Gastrocnemius medialis (tissue), 4 donors: ENCODE results near the gene SLC5A4. TPM values are rescaled to one million over a fixed set of nuclear protein-coding genes. Genes with fewer than 3 reads are reported as not detected.

Experiments
- ATAC-seq, 2 donors: fragments of 150-250 bp; one replicate each; pipeline ENCODE4 v1.9.1; 2016
- DNase-seq, 2 donors: peaks; one replicate each; pipeline ENCODE4 v3.0.0-alpha.2; 2019
- H3K27ac ChIP-seq, 4 donors: fragments of 200-600 bp; sonication (generic); 1 replicate in 1 of 4; 2 replicates in 3 of 4; pipeline ENCODE4 v1.5.1; 2016 to 2018; ENCODE audit warnings: mild to moderate bottlenecking in 2 of 4, moderate library complexity in 1 of 4
- H3K27me3 ChIP-seq, 3 donors: fragments of 200-600 bp; sonication (generic) in 2 of 3; 1 replicate in 1 of 3; 2 replicates in 2 of 3; pipeline versions ENCODE4 v1.5.1 to v1.6.0; 2016 to 2019; ENCODE audit warnings: mild to moderate bottlenecking in 1 of 3, moderate library complexity in 1 of 3
- H3K36me3 ChIP-seq, 2 donors: fragments of 200-600 bp; sonication (generic) in 1 of 2; one replicate each; pipeline ENCODE4 v1.5.1; 2017 to 2018
- H3K4me1 ChIP-seq, 2 donors: fragments of 200-600 bp; sonication (generic) in 1 of 2; one replicate each; pipeline ENCODE4 v1.5.1; 2016 to 2017; ENCODE audit warnings: mild to moderate bottlenecking in 2 of 2
- H3K4me3 ChIP-seq, 4 donors: fragments of 200-600 bp; sonication (generic) in 3 of 4; 1 replicate in 1 of 4; 2 replicates in 3 of 4; pipeline ENCODE4 v1.5.1; 2016 to 2019; ENCODE audit warnings: mild to moderate bottlenecking in 2 of 4
- H3K9me3 ChIP-seq, 3 donors: fragments of 200-600 bp; sonication (generic) in 2 of 3; 1 replicate in 1 of 3; 2 replicates in 2 of 3; pipeline ENCODE4 v1.5.1; 2016 to 2019
- CTCF ChIP-seq, 5 experiments: fragments of 450-650 bp in 3 of 5; fragments of 200-600 bp in 2 of 5; sonication (generic) in 2 of 5; IDR thresholded peaks in 4 of 5; conservative IDR thresholded peaks in 1 of 5; 1 replicate in 4 of 5; 2 replicates in 1 of 5; pipeline ENCODE4 v1.5.1; 2016 to 2019; ENCODE audit warnings: antibody characterized with exemption in 5 of 5, mild to moderate bottlenecking in 3 of 5, moderate library complexity in 3 of 5
- POLR2A ChIP-seq, 2 donors: fragments of 450-650 bp; IDR thresholded peaks; one replicate each; pipeline ENCODE4 v1.6.1; 2017; ENCODE audit warnings: antibody characterized with exemption in 2 of 2, mild to moderate bottlenecking in 2 of 2, moderate library complexity in 2 of 2
- in situ Hi-C, 4 donors: fragments of 200-750 bp; cut with MboI; loops; one replicate each; pipeline versions ENCODE4 v1.15.0 to v1.8.0; 2017; ENCODE audit warnings: low sequenced_read_pairs in 4 of 4
- intact Hi-C: fragments of 100-400 bp; cut with DNase I; formaldehyde crosslinking; loops from one replicate; pipeline ENCODE4 v1.15.1; 2023; ENCODE audit warnings: low total_unique reads
- total RNA-seq, 4 donors: library from RNA; depleted of rRNA; stranded (reverse); fragments of >200 nt; gene quantifications; one replicate each; pipeline versions ENCODE4 v1.1.0 to v1.2.3, GENCODE V29; 2016

The SLC5A4 gene
- total RNA-seq, 4 donors from 2014 or later = 0.18 TPM; not detected in 3

- no peaks in the 10 kb centered on the region for H3K9me3 ChIP-seq
- no peak for TF ChIP-seq POLR2A (IDR thresholded peaks at IDR 0.05)
- no peak for TF ChIP-seq CTCF (IDR thresholded peaks at IDR 0.05 in 4 of 5, conservative IDR thresholded peaks at IDR 0.05 in 1 of 5)
- no peak overlapping the region for H3K4me3 ChIP-seq
- in situ Hi-C loops = loop anchor here in 3 of 4 donors (10.0 to 25.0 kb wide), 3 partner anchors 157 to 277 kb away; no protein-coding TSS in a partner anchor
- H3K27ac ChIP-seq = no peak overlapping the region
- intact Hi-C loops = no loop called here
- no peaks in the 10 kb centered on the region for H3K36me3 ChIP-seq
- ATAC-seq = no peak
- DNase-seq = no peak
- peaks cover 3 to 4% of the 10 kb centered on the region in 2 donors for H3K4me1 ChIP-seq
- H3K27me3 ChIP-seq = no peaks in the 10 kb centered on the region
Observed at GRCh38 chr22:32261306-32261705, 6.2 kb upstream of the SLC5A4 start.

- Histone ChIP-seq H3K36me3 (no peaks in the 10 kb centered on the region), H3K4me3 (no peak overlapping the region), H3K9me3 (no peaks in the 10 kb centered on the region), H3K4me1 (no peaks in the 10 kb centered on the region), H3K27ac (no peak overlapping the region), H3K27me3 (no peaks in the 10 kb centered on the region)
- TF ChIP-seq CTCF (IDR thresholded peaks at IDR 0.05 in 4 of 5, conservative IDR thresholded peaks at IDR 0.05 in 1 of 5) (no peak), POLR2A (IDR thresholded peaks at IDR 0.05) (no peak)
- DNase-seq (no peak), ATAC-seq (no peak)
- intact Hi-C loops = no loop called here
- in situ Hi-C loops = loop anchor here in 2 of 4 donors (5.0 to 25.0 kb wide), 2 partner anchors 271 kb away; no protein-coding TSS in a partner anchor
Observed at GRCh38 chr22:32258791-32259190, 3.6 kb upstream of the SLC5A4 start.

DNA sequence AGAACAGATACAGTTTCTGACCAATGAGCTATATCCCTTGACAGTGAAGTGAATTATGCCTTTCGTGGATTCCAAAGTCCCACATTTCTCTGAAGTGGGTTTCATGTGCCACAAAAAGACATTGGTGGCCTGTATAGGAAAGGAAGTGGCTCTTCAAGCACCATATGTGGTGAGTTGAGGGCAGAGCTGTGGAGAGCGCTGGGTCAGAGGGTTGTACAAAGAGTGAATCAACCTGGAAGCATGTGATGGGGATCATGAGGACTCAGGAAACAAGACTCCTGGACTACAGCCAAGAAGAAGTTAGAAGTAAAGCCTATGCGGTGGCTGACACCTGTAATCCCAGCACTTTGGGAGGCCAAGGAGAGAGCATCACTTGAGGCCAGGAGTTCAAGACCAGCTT lies 579 bp upstream of the SLC5A4 start:
- TF ChIP-seq POLR2A (IDR thresholded peaks at IDR 0.05) (no peak), CTCF (IDR thresholded peaks at IDR 0.05 in 4 of 5, conservative IDR thresholded peaks at IDR 0.05 in 1 of 5) (no peak)
- DNase-seq (no peak), ATAC-seq (no peak)
- H3K27me3 ChIP-seq = no peaks in the 10 kb centered on the region
- no peaks in the 10 kb centered on the region for H3K36me3 ChIP-seq
- no peaks in the 10 kb centered on the region for H3K4me1 ChIP-seq
- no peak overlapping the region for H3K27ac ChIP-seq
- intact Hi-C loops (no loop called here), in situ Hi-C loops (loop anchor here in 2 of 4 donors (5.0 to 25.0 kb wide), 2 partner anchors 268 kb away; no protein-coding TSS in a partner anchor)
- H3K4me3 ChIP-seq = no peak overlapping the region
- no peaks in the 10 kb centered on the region for H3K9me3 ChIP-seq

GRCh38 chr22:32249231-32249630 lies 5.9 kb downstream of the SLC5A4 start:
- no peaks in the 10 kb centered on the region for H3K36me3 ChIP-seq
- no peaks in the 10 kb centered on the region for H3K4me1 ChIP-seq
- no peak for ATAC-seq
- TF ChIP-seq POLR2A (IDR thresholded peaks at IDR 0.05) (no peak), CTCF (IDR thresholded peaks at IDR 0.05 in 4 of 5, conservative IDR thresholded peaks at IDR 0.05 in 1 of 5) (no peak)
- no peaks in the 10 kb centered on the region for H3K9me3 ChIP-seq
- H3K27me3 ChIP-seq = no peaks in the 10 kb centered on the region
- DNase-seq = no peak
- in situ Hi-C loops (loop anchor here in 1 of 4 donors (25.0 kb wide), 1 partner anchor 88 kb away; no protein-coding TSS in a partner anchor), intact Hi-C loops (no loop called here)
- no peak overlapping the region for H3K27ac ChIP-seq
- no peak overlapping the region for H3K4me3 ChIP-seq

DNA sequence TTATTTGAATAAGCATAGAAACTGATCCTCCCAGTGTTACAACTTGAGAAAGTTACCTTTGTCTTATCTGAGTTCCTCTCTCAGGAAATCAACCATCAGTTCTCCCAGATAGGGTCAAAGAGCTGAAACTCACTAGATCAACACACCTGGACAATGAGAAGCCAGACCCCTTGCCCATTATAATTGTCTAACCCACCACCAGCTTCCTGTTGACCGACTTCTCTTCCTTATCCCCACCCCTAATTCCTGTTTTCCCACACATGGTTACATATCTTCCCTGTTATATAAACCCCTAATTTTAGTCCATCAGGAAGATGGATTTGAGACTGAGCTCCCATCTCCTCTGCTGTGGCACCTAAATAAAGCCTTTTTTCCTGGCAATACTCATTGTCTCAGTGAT lies 6.9 kb downstream of the SLC5A4 start:
- in situ Hi-C loops = loop anchor here in 1 of 4 donors (25.0 kb wide), 1 partner anchor 89 kb away; no protein-coding TSS in a partner anchor
- intact Hi-C loops = no loop called here
- no peaks in the 10 kb centered on the region for H3K36me3 ChIP-seq

More for the DNA sequence above, 6.9 kb downstream of the SLC5A4 start:
- TF ChIP-seq POLR2A (IDR thresholded peaks at IDR 0.05) (no peak), CTCF (IDR thresholded peaks at IDR 0.05 in 4 of 5, conservative IDR thresholded peaks at IDR 0.05 in 1 of 5) (no peak)
- no peaks in the 10 kb centered on the region for H3K9me3 ChIP-seq
- no peaks in the 10 kb centered on the region for H3K4me1 ChIP-seq
- no peak overlapping the region for H3K4me3 ChIP-seq
- no peak for ATAC-seq
- H3K27ac ChIP-seq = no peak overlapping the region
- no peaks in the 10 kb centered on the region for H3K27me3 ChIP-seq
- no peak for DNase-seq
